HK-2 (cell line): ENCODE data around the gene TMEM130.
A peak's percentile ranks its signal among the peaks of the same experiment; 100 is the strongest.

Experiments used
- DNase-seq: peaks from one replicate; pipeline ENCODE4 v3.0.0-alpha.2; 2018; ENCODE audit not compliant: unreplicated experiment

Gene TMEM130

GRCh38 chr7:98808751-98809460, 60.9 kb downstream of the TMEM130 start:
- DNase-seq = no peak

- no peak for DNase-seq
Measured at GRCh38 chr7:98807068-98808048, 62.5 kb downstream of the TMEM130 start.

- no peak for DNase-seq
Measured at GRCh38 chr7:98805956-98806838, 63.6 kb downstream of the TMEM130 start.

GRCh38 chr7:98802781-98803110, 67.1 kb downstream of the TMEM130 start:
- DNase-seq = no peak

GRCh38 chr7:98802088-98802780, 67.6 kb downstream of the TMEM130 start:
- DNase-seq = peak; percentile 77

GRCh38 chr7:98800996-98801395, 68.8 kb downstream of the TMEM130 start:
- no peak for DNase-seq

- no peak for DNase-seq
Measured at GRCh38 chr7:98797150-98797549, 72.7 kb downstream of the TMEM130 start.
